K562 (cell line): Measurements from ENCODE around the gene KCTD11. TPM values are rescaled to one million over a fixed set of nuclear protein-coding genes. Genes with fewer than 3 reads are reported as not detected.
A peak's percentile ranks its signal among the peaks of the same experiment; 100 is the strongest.

ENCODE experiments used
- ATAC-seq: fragments of 200-7000 bp; cut with Tn5 transposase; 3 replicates; pipeline ENCODE4 v1.9.1; 2020; ENCODE audit warnings: moderate library complexity
- BruUV-seq: library from RNA; stranded (reverse); fragments of 400-500 nt; replicated peaks from 2 replicates; lab custom pipeline; 2021; lab: Mats Ljungman, UMichigan
- CTCF ChIA-PET: fragments of 300-600 bp; formaldehyde crosslinking; extraction: SDS; loops from one replicate; lab custom pipeline; 2021; ENCODE audit warnings: low intra/inter-chr PET ratio; lab: Yijun Ruan, JAX
- POLR2A ChIA-PET: fragments of 300-600, 350-650 bp; sonication (Branson Sonifier 250); formaldehyde crosslinking; extraction: SDS; loops from one replicate; lab custom pipeline; 2021; ENCODE audit warnings: antibody characterized with exemption, inconsistent platforms; lab: Yijun Ruan, JAX
- DNase-seq, 4 experiments: peaks; one replicate each; pipeline versions ENCODE4 v3.0.0 to v3.0.0-alpha.2; 2011 to 2018; ENCODE audit warnings: low spot score in 3 of 4, mixed read lengths in 3 of 4; ENCODE audit errors: extremely low read depth in 1 of 4
- FAIRE-seq: peaks from 2 replicates; lab custom pipeline; 2011; peaks lifted over from hg19 to GRCh38; lab: Jason Lieb, UNC
- H2AFZ ChIP-seq: 2 replicates; pipeline ENCODE4 v1.6.0; 2011; ENCODE audit warnings: low read depth, low read length, control low read depth, inconsistent platforms
- H3K27ac ChIP-seq: fragments of 200-600 bp; 3 replicates; pipeline ENCODE4 v1.8.0; 2011; ENCODE audit warnings: low read depth, mild to moderate bottlenecking, control low read depth, inconsistent platforms, low read length, moderate library complexity, mixed read lengths; ENCODE audit errors: extremely low read depth
- H3K27me3 ChIP-seq, 2 experiments: fragments of 300-600 bp in 1 of 2; 2 replicates in 1 of 2; 3 replicates in 1 of 2; pipeline versions ENCODE4 v1.6.0 to v1.8.0; 2011; ENCODE audit warnings: inconsistent platforms in 2 of 2, low read length in 2 of 2, mild to moderate bottlenecking in 1 of 2, mixed read lengths in 1 of 2, moderate library complexity in 1 of 2; ENCODE audit not compliant: control insufficient read depth in 2 of 2, insufficient read depth in 2 of 2
- H3K36me3 ChIP-seq: fragments of 300-600 bp; 3 replicates; pipeline ENCODE4 v1.8.0; 2011; ENCODE audit warnings: mild to moderate bottlenecking, low read length, inconsistent platforms; ENCODE audit not compliant: control insufficient read depth, insufficient read depth
- H3K4me1 ChIP-seq, 2 experiments: fragments of 200-600 bp in 1 of 2; replicated peaks in 1 of 2; 2 replicates in 1 of 2; 3 replicates in 1 of 2; pipeline versions ENCODE4 v1.5.1 to v1.8.0; 2011; ENCODE audit warnings: inconsistent platforms in 2 of 2, low read length in 2 of 2, mild to moderate bottlenecking in 1 of 2, mixed read lengths in 1 of 2, moderate library complexity in 1 of 2; ENCODE audit not compliant: control insufficient read depth in 2 of 2, insufficient read depth in 2 of 2
- H3K4me2 ChIP-seq: 2 replicates; pipeline ENCODE4 v1.6.1; 2011; ENCODE audit warnings: low read length, control low read depth, inconsistent platforms, mixed read lengths; ENCODE audit not compliant: insufficient read depth
- H3K4me3 ChIP-seq: fragments of 200-600 bp; sonication (generic), shearing (Covaris generic); 2 replicates; pipeline ENCODE4 v1.5.1; 2016; ENCODE audit warnings: control low read depth, inconsistent platforms
- H3K79me2 ChIP-seq: fragments of 200-600 bp; 3 replicates; pipeline ENCODE4 v1.8.0; 2011; ENCODE audit warnings: low read length, inconsistent platforms; ENCODE audit not compliant: control insufficient read depth, insufficient read depth
- H3K9ac ChIP-seq, 2 experiments: 2 replicates each; pipeline versions ENCODE4 v1.6.0 to v1.6.1; 2011; ENCODE audit warnings: low read depth in 2 of 2, low read length in 2 of 2, control low read depth in 1 of 2, inconsistent platforms in 1 of 2, mild to moderate bottlenecking in 1 of 2, mixed read lengths in 1 of 2; ENCODE audit not compliant: insufficient read depth in 1 of 2
- H3K9me1 ChIP-seq: one replicate; pipeline ENCODE4 v1.6.0; 2011; ENCODE audit warnings: inconsistent platforms, mild to moderate bottlenecking, low read length, moderate library complexity; ENCODE audit not compliant: control insufficient read depth, insufficient read depth
- H3K9me3 ChIP-seq: replicated peaks from 2 replicates; pipeline ENCODE4 v1.5.1; 2011; ENCODE audit warnings: low read depth, low read length, inconsistent platforms; ENCODE audit not compliant: control insufficient read depth, insufficient read depth
- H4K20me1 ChIP-seq: replicated peaks from 2 replicates; pipeline ENCODE4 v1.6.1; 2011; ENCODE audit warnings: low read length, inconsistent platforms, mixed read lengths; ENCODE audit not compliant: control insufficient read depth, insufficient read depth
- DIDO1 ChIP-seq: fragments of 450-650 bp; IDR thresholded peaks from 2 replicates; pipeline ENCODE4 v1.6.1; 2016; ENCODE audit warnings: low read depth, missing biosample characterization, missing genetic modification characterization
- FOS ChIP-seq: IDR thresholded peaks from 3 replicates; pipeline ENCODE4 v1.6.1; 2011; ENCODE audit not compliant: insufficient read length; ENCODE audit errors: extremely low read depth
- ZKSCAN8 ChIP-seq: fragments of 200-800 bp; sonication (Bioruptor generic); IDR thresholded peaks from 2 replicates; pipeline ENCODE4 v1.6.1; 2016; ENCODE audit warnings: missing genetic modification characterization, missing compliant biosample characterization
- WGBS: fragments of 100-300 bp; shearing (Covaris generic); methylation state at CpG from one replicate; pipeline ENCODE4 v1.1.6; 2016; ENCODE audit warnings: low coverage, mixed read lengths; ENCODE audit not compliant: insufficient coverage; ENCODE audit errors: missing lambda C conversion rate; 5-methylcytosine and 5-hydroxymethylcytosine counted together
- in situ Hi-C: fragments of 300-500 bp; cut with MboI; formaldehyde crosslinking; loops from 4 replicates; pipeline ENCODE4 v1.15.0; 2018; ENCODE audit warnings: inconsistent platforms, mixed read lengths
- intact Hi-C: fragments of 100-400 bp; cut with micrococcal nuclease; formaldehyde crosslinking; loops from 2 replicates; pipeline ENCODE4 v1.14.2; 2022
- polyA plus RNA-seq, 8 experiments: library from polyadenylated mRNA; depleted of rRNA in 4 of 8; stranded (reverse) in 5 of 8; unstranded in 3 of 8; fragments of >200 nt; fragmentation: Nextera tagmentation in 2 of 8; fragmentation: Illumina TruSeq in 1 of 8; extraction: Ambion mirVana in 2 of 8; extraction: Trizol in 1 of 8; gene quantifications; 2 replicates each; pipeline versions ENCODE4 v1.2.1 to v1.2.3, GENCODE V29; 2011 to 2014; ENCODE audit warnings: inconsistent platforms in 1 of 8, missing spikeins in 1 of 8
- total RNA-seq, 7 experiments: library from RNA; depleted of rRNA in 6 of 7; stranded (reverse); fragments of >200 nt in 6 of 7; fragmentation: Illumina TruSeq in 2 of 7; extraction: Trizol in 2 of 7; gene quantifications; 2 replicates each; pipeline versions ENCODE4 v1.2.1 to v1.2.3, GENCODE V29; 2011 to 2021; ENCODE audit warnings: low replicate concordance in 1 of 7
- TF ChIP-seq, protein P1 (sequence below): IDR thresholded peaks from 2 replicates; pipeline ENCODE4 v1.6.1; 2011; ENCODE audit warnings: borderline replicate concordance, low read depth, mild to moderate bottlenecking, moderate library complexity, low read length; ENCODE audit not compliant: insufficient read depth, poor library complexity, severe bottlenecking
- TF ChIP-seq, protein P2 (sequence below): fragments of 450-650 bp; IDR thresholded peaks from 2 replicates; pipeline ENCODE4 v1.6.1; 2018; ENCODE audit not compliant: partially characterized antibody
- TF ChIP-seq, protein P3 (sequence below), 3 experiments: IDR thresholded peaks in 2 of 3; conservative IDR thresholded peaks in 1 of 3; 2 replicates each; pipeline ENCODE4 v1.5.1; 2011 to 2012; ENCODE audit warnings: low read length in 3 of 3, mild to moderate bottlenecking in 3 of 3, control low read depth in 2 of 3, improper control_type of control experiment in 1 of 3, inconsistent platforms in 1 of 3, low read depth in 1 of 3, mixed read lengths in 1 of 3, moderate library complexity in 1 of 3; ENCODE audit not compliant: insufficient read depth in 2 of 3

Gene KCTD11
- total and polyA plus RNA-seq, 9 of the 15 experiments (the other 6 are each of a cell fraction or from before 2014, with no cell fraction given), result 0.01 to 3.2 (median 2.5) TPM; not detected in 1

DNA sequence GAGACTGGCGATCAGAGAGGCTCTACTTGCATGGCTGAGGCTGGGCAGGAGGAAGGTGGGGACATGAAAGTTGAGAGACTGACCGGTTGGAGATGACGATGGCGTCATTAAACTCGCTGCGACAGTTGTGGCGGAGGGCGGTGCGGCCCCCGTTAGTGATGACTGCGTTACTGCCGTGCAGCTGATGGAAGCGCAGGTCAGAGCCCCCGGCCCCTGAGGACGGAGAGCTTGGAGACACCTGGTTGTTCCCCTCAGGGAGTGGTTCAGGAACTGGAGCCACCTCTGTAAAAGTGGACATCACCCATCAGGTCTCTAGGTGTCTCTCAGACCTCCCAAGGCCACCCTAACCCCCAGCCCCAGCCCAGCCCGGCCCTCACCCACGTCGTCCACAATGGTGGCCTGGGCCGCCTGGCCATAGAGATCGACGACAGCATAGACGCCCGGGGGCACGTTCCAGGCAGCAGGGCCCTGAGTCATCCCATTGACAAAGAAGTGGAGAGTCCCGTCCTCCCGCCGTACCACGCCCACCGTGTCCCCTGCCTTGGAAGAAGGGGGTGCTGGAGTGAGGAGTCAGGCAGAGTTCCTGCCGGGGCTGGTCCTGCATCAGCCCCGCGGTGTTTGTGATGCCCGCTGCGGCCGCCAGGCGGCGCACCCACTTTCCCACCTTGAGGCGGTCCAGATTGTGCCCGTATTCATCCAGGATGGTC is 28.1 kb upstream of the KCTD11 start (continued):
- TF ChIP-seq, protein P1, sequence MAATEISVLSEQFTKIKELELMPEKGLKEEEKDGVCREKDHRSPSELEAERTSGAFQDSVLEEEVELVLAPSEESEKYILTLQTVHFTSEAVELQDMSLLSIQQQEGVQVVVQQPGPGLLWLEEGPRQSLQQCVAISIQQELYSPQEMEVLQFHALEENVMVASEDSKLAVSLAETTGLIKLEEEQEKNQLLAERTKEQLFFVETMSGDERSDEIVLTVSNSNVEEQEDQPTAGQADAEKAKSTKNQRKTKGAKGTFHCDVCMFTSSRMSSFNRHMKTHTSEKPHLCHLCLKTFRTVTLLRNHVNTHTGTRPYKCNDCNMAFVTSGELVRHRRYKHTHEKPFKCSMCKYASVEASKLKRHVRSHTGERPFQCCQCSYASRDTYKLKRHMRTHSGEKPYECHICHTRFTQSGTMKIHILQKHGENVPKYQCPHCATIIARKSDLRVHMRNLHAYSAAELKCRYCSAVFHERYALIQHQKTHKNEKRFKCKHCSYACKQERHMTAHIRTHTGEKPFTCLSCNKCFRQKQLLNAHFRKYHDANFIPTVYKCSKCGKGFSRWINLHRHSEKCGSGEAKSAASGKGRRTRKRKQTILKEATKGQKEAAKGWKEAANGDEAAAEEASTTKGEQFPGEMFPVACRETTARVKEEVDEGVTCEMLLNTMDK, result peak; percentile 51
- TF ChIP-seq DIDO1 (tag), result no peak

GRCh38 chr17:7324438-7324779 is 27.6 kb upstream of the KCTD11 start:
- no peak for DNase-seq
- H3K79me2 ChIP-seq, result peaks cover 16% of the 10 kb centered on the region
- H3K4me3 ChIP-seq, result no peak overlapping the region
- CTCF ChIA-PET, result interaction anchor here (1.2 to 2.4 kb wide), 2 partner anchors 21 to 236 kb away, joined by 3 to 13 read pairs; no protein-coding TSS in a partner anchor
- no peak overlapping the region for H2AFZ ChIP-seq
- H3K4me1 ChIP-seq, result peaks cover 0 to 23% of the 10 kb centered on the region in 2 experiments; a peak in 3 of 5 replicates
- H4K20me1 ChIP-seq, result no peaks in the 10 kb centered on the region
- FAIRE-seq, result no peak
- intact Hi-C loops (no loop called here), in situ Hi-C loops (no loop called here)
- no peak overlapping the region for H3K4me2 ChIP-seq
- peaks cover 66% of the 10 kb centered on the region; the same call in 2 of the 3 replicates for H3K36me3 ChIP-seq
- H3K27ac ChIP-seq, result no peak overlapping the region
- H3K9ac ChIP-seq, result peak overlapping the region in 1 of 2 experiments; percentile 43; a peak in 1 of 4 replicates
- no peaks in the 10 kb centered on the region for H3K9me1 ChIP-seq
- no TSS peak for BruUV-seq
- H3K27me3 ChIP-seq, result no peaks in the 10 kb centered on the region
- 79% methylated on average over 3 of the region's 3 CpGs for WGBS
- H3K9me3 ChIP-seq, result no peaks in the 10 kb centered on the region
- TF ChIP-seq ZKSCAN8 (CRISPR knock-in tag) (no peak), FOS (no peak)
- TF ChIP-seq, protein P2, sequence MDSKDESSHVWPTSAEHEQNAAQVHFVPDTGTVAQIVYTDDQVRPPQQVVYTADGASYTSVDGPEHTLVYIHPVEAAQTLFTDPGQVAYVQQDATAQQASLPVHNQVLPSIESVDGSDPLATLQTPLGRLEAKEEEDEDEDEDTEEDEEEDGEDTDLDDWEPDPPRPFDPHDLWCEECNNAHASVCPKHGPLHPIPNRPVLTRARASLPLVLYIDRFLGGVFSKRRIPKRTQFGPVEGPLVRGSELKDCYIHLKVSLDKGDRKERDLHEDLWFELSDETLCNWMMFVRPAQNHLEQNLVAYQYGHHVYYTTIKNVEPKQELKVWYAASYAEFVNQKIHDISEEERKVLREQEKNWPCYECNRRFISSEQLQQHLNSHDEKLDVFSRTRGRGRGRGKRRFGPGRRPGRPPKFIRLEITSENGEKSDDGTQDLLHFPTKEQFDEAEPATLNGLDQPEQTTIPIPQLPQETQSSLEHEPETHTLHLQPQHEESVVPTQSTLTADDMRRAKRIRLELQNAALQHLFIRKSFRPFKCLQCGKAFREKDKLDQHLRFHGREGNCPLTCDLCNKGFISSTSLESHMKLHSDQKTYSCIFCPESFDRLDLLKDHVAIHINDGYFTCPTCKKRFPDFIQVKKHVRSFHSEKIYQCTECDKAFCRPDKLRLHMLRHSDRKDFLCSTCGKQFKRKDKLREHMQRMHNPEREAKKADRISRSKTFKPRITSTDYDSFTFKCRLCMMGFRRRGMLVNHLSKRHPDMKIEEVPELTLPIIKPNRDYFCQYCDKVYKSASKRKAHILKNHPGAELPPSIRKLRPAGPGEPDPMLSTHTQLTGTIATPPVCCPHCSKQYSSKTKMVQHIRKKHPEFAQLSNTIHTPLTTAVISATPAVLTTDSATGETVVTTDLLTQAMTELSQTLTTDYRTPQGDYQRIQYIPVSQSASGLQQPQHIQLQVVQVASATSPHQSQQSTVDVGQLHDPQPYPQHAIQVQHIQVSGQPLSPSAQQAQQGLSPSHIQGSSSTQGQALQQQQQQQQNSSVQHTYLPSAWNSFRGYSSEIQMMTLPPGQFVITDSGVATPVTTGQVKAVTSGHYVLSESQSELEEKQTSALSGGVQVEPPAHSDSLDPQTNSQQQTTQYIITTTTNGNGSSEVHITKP, result no peak
- TF ChIP-seq, protein P3, sequence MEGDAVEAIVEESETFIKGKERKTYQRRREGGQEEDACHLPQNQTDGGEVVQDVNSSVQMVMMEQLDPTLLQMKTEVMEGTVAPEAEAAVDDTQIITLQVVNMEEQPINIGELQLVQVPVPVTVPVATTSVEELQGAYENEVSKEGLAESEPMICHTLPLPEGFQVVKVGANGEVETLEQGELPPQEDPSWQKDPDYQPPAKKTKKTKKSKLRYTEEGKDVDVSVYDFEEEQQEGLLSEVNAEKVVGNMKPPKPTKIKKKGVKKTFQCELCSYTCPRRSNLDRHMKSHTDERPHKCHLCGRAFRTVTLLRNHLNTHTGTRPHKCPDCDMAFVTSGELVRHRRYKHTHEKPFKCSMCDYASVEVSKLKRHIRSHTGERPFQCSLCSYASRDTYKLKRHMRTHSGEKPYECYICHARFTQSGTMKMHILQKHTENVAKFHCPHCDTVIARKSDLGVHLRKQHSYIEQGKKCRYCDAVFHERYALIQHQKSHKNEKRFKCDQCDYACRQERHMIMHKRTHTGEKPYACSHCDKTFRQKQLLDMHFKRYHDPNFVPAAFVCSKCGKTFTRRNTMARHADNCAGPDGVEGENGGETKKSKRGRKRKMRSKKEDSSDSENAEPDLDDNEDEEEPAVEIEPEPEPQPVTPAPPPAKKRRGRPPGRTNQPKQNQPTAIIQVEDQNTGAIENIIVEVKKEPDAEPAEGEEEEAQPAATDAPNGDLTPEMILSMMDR (IDR thresholded peaks at IDR 0.05 in 2 of 3, conservative IDR thresholded peaks at IDR 0.05 in 1 of 3; ENCODE audit: insufficient read depth in 2 of 3, low read depth in 1 of 3, low read length in 3 of 3), result 0 out of 6 replicates have a peak, but pooled peaks of 1 of the 3 experiments have one; percentile 5
- TF ChIP-seq, all 486 proteins: peak for 1
- no peak for ATAC-seq
- POLR2A ChIA-PET, result no interaction called here
